Ovary (tissue), 9 donors: Measurements from ENCODE around the gene GRK6. TPM values are rescaled to one million over a fixed set of nuclear protein-coding genes. Genes with fewer than 3 reads are reported as not detected.

Source experiments
- DNase-seq, 5 donors: peaks; one replicate each; pipeline ENCODE4 v3.0.0-alpha.2; 2019 to 2020
- H3K27ac ChIP-seq, 2 donors: fragments of 200-600 bp; one replicate each; pipeline versions ENCODE4 v1.5.1 to v1.8.0; 2019 to 2022
- H3K27me3 ChIP-seq: fragments of 200-600 bp; one replicate; pipeline ENCODE4 v1.8.0; 2022
- H3K36me3 ChIP-seq: fragments of 200-600 bp; sonication (generic); one replicate; pipeline ENCODE4 v1.5.1; 2019
- H3K4me1 ChIP-seq: one replicate; pipeline ENCODE4 v1.8.1; 2013; ENCODE audit warnings: mild to moderate bottlenecking, moderate library complexity; ENCODE audit not compliant: insufficient read depth
- H3K4me3 ChIP-seq: fragments of 200-600 bp; sonication (generic); one replicate; pipeline ENCODE4 v1.5.1; 2017
- H3K9me3 ChIP-seq, 2 donors: fragments of 200-600 bp in 1 of 2; sonication (generic) in 1 of 2; one replicate each; pipeline versions ENCODE4 v1.5.1 to v1.8.1; 2013 to 2019; ENCODE audit warnings: mild to moderate bottlenecking in 1 of 2, moderate library complexity in 1 of 2
- EP300 ChIP-seq: sonication (generic); formaldehyde crosslinking; IDR thresholded peaks from one replicate; pipeline ENCODE4 v1.6.1; 2017; ENCODE audit warnings: antibody characterized with exemption
- POLR2A ChIP-seq: fragments of 450-650 bp; IDR thresholded peaks from one replicate; pipeline ENCODE4 v1.6.1; 2017; ENCODE audit warnings: antibody characterized with exemption, mild to moderate bottlenecking, moderate library complexity
- WGBS, 3 donors: extraction: QIAGEN DNeasy Blood & Tissue Kit in 1 of 3; methylation state at CpG; one replicate each; pipeline versions ENCODE4 v1.1.5 to v1.1.7; 2013 to 2017; 5-methylcytosine and 5-hydroxymethylcytosine counted together
- intact Hi-C, 4 donors: fragments of 100-400 bp; cut with DNase I; formaldehyde crosslinking; loops; one replicate each; pipeline versions ENCODE4 v1.11.0 to v1.15.1; 2022 to 2023
- polyA plus RNA-seq, 2 donors: library from polyadenylated mRNA; stranded (reverse); fragments of 200-250 nt in 1 of 2; fragments of 350-450 nt in 1 of 2; fragmentation: Illumina TruSeq in 1 of 2; extraction: RNeasy Lipid Tissue Mini Kit (QIAGEN cat#74804) in 1 of 2; gene quantifications; one replicate each; pipeline ENCODE4 v1.2.3, GENCODE V29; 2013 to 2014
- total RNA-seq, 7 donors: library from RNA; depleted of rRNA in 2 of 7; stranded (reverse); fragments of >200 nt in 2 of 7; fragmentation: NEBNext Ultra II Directional in 3 of 7; extraction: Animal tissue kit (Norgen Biotek cat#: 25700) in 3 of 7; gene quantifications; one replicate each; pipeline versions ENCODE4 v1.1.0 to v1.2.4, GENCODE V29; 2016 to 2023
- TF ChIP-seq, protein P1 (sequence below), 3 donors: fragments of 450-650 bp in 2 of 3; fragments of 200-600 bp in 1 of 3; IDR thresholded peaks; one replicate each; pipeline versions ENCODE4 v1.5.1 to v1.8.0; 2016 to 2022; ENCODE audit warnings: antibody characterized with exemption in 3 of 3, mild to moderate bottlenecking in 1 of 3
- donor health status: DM: no; HTN: no; CAD: no; lungs with moderate emphysema.
- donor health status: DM: no; HTN: no; CAD: no.
- donor health status: Bipolar disorder and iron deficiency.
- donor health status: DM: yes; HTN: yes; CAD: no.
- donor health status: DM: no; HTN: no; CAD: no.
- donor health status: DM: yes; HTN: yes; CAD: no.

Gene GRK6
- total and polyA plus RNA-seq, 9 donors: 5.9 to 30.3 (median 18.6) TPM

DNA sequence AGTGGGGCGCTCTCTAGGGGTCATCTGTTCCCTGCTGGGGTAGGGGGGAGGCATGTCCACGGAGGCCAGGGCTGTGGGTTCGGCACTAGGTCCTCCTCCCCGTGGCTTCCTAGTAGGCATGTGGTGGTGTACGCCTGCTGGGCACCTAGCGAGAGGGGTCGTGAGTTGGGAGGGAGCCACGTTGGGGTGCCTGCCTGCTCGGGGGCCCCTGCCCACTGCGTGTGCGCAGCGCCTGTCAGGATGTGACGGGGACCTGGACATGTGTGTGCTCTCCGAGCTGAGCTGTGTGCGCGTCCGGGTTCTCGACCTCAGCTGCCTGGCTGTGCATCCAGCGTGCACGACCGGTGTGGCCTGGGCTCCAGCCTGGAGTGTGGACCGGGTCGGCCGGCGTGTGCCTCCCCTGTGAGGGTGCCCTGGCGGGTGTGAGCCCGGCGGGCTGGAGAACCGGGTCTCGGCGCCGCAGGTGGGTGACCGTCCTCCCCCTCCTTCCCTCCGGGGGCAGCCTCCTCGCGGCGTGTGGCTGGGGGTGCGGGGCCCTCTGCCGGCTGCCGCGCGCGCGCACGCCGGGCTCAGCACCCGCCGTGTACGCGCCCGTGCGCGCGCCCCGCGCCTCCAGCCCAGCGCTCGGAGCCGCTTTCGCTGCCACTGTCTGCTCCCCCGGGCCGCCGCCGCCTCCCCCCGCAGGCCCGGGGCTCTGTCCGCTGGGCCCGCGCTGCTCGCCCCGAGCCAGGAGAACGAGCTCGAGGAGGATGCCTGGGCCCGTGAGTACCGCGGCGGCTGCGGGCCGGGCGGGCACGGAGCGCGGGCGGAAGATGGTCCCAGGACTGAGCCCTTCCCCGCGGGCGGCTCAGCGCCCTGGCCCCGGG, 20.0 kb downstream of the GRK6 start, which contains the start of gene PRR7:
Gene PRR7 (plus strand): TSS at position 615 of the 866 bp plus-strand sequence. CDS start 8,254 bp downstream, outside the sequence.
- peak within 1 kb of the TSS; percentile 42 for H3K4me3 ChIP-seq
- H3K36me3 ChIP-seq: no peaks in the 10 kb centered on the region
- 0% methylated on average over 27 to 87 of the region's 89 CpGs for WGBS, 3 donors
- TF ChIP-seq, protein P1, sequence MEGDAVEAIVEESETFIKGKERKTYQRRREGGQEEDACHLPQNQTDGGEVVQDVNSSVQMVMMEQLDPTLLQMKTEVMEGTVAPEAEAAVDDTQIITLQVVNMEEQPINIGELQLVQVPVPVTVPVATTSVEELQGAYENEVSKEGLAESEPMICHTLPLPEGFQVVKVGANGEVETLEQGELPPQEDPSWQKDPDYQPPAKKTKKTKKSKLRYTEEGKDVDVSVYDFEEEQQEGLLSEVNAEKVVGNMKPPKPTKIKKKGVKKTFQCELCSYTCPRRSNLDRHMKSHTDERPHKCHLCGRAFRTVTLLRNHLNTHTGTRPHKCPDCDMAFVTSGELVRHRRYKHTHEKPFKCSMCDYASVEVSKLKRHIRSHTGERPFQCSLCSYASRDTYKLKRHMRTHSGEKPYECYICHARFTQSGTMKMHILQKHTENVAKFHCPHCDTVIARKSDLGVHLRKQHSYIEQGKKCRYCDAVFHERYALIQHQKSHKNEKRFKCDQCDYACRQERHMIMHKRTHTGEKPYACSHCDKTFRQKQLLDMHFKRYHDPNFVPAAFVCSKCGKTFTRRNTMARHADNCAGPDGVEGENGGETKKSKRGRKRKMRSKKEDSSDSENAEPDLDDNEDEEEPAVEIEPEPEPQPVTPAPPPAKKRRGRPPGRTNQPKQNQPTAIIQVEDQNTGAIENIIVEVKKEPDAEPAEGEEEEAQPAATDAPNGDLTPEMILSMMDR (IDR thresholded peaks at IDR 0.05): peak in 2 of 3 donors; percentile 8 to 9
- TF ChIP-seq POLR2A: no peak
- no peak within 1 kb of the TSS for H3K27ac ChIP-seq
- H3K9me3 ChIP-seq: no peaks in the 10 kb centered on the region
- no peaks in the 10 kb centered on the region for H3K27me3 ChIP-seq
- peaks cover 6% of the 10 kb centered on the region for H3K4me1 ChIP-seq
- peak; percentile 55 to 80 (median 69) for DNase-seq
- intact Hi-C loops: loop anchor here in 1 of 4 donors (5.0 kb wide), 1 partner anchor 39 kb away; the partner anchor contains the start of gene F12

DNA sequence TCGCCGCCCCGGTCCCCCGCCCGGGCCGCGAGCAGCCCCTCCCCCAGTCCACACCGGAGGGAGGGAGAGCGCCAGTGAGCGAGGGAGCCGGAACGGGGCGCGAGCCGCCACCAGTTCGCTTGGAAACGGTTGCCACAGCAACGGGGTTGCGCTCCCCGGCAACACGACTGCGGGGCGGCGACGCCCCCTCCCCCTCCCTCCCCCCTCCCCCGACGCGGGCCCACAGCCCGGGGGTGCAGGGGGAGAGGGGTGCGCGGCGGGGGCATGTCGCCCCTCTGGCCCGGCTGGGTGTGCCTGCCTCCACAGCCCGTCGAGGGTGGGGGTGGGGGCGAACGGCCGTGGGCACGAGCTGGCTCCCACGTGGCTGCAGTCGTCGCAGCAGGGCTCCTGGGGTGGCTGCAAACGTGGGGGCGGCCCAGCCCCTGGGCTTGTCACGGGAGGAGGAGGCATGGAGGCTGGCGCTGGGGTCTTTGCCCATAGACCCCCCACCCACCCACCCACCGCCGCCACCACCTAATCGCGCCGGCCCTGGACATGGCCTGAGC, 20.7 kb downstream of the GRK6 start:
- 1 to 2% methylated on average over 16 to 44 of the region's 52 CpGs; no CpG with 5 or more reads in 1 of the 3 donors for WGBS, 3 donors
- DNase-seq: peak; percentile 50 to 70 (median 66)
- peaks cover 6% of the 10 kb centered on the region for H3K4me1 ChIP-seq
- intact Hi-C loops: loop anchor here in 1 of 4 donors (5.0 kb wide), 1 partner anchor 40 kb away; the partner anchor contains the start of gene F12
- TF ChIP-seq EP300 (no peak), POLR2A (no peak)
- TF ChIP-seq, protein P1 (IDR thresholded peaks at IDR 0.05): no peak
- no peaks in the 10 kb centered on the region for H3K36me3 ChIP-seq
- H3K27me3 ChIP-seq: no peaks in the 10 kb centered on the region
- peak overlapping the region; percentile 42 for H3K4me3 ChIP-seq
- H3K27ac ChIP-seq: no peak overlapping the region
- no peaks in the 10 kb centered on the region for H3K9me3 ChIP-seq

DNA sequence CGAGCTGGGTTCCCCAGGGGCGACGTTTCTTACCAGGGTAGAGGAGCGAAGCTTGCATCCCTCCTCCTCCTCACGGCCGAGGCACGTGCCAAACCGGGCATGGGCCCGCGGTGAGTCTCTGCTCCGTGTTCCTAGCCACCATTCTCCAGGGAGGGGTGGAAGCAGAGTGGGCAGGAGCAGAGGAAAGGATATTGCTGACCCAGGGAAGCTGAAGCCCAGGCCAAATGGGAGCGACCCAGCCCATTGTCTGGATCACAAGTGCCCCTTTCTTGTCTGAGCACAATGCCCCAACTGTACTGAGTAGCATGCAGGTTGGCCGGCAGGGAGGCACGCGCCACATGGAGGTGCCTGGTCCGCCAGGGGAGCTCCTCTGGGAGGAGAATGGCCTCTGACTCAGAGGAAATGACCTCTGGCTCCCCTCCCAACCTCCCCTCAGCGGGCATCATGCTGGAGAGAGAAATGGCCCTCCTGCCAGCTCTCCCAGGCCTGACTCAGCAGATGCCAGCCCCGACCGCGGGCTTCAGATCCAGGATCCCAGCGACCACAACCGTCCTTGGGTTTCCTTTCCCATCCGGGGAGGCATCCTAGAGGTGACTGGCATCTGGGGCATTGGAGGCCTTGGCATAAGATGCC, 21.3 kb downstream of the GRK6 start:
- Histone ChIP-seq H3K4me3 (peak overlapping the region; percentile 42), H3K9me3 (no peaks in the 10 kb centered on the region), H3K36me3 (no peaks in the 10 kb centered on the region), H3K27ac (no peak overlapping the region), H3K4me1 (peaks cover 6% of the 10 kb centered on the region), H3K27me3 (no peaks in the 10 kb centered on the region)
- TF ChIP-seq, protein P1 (IDR thresholded peaks at IDR 0.05): no peak
- TF ChIP-seq POLR2A: no peak
- TF ChIP-seq EP300: no peak
- 21 to 22% (median 22%) methylated on average over 19 to 23 of the region's 23 CpGs for WGBS, 3 donors
- intact Hi-C loops: loop anchor here in 2 of 4 donors (2.0 to 5.0 kb wide), 2 partner anchors 40 to 43 kb away; partner anchors contain the start of gene F12 (in 1 of the 2)
- peak in 1 of 5 donors; percentile 57 for DNase-seq

DNA sequence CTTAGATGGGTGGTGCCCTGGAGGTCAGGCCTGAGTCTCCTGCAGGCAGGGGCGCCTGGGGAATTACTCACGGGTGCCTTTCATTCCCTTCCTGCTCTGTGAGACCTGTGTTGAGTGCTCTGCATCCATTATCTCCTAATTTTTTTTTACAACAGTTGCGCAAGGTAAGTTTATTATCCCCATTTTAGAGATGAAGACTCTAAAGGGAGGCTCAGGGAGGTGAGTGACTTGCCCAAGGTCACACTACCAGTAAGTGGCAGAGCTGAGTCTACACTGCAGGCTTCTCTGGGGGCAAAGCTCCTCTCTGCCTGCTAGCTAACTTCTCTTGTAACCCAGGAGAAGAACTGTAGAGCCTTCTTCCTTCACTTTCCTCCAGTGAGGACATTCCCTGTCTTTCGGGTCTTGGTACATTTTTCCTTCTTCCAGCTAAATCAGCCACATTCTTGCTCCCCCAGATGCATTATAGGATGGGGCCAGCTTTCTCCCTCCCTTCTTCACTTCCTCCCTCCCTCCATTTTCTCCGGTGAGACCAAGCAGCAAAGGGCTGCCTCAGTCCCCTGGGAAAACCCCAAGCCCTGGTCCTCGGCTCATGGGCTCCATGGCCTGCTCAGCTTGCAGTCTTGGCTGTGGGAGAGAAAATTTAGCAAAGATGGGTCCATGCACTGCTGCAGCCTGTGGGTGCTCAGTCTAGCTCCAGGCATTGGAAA, 21.9 kb downstream of the GRK6 start:
- 81 to 88% (median 82%) methylated on average over 6 of the region's 6 CpGs for WGBS, 3 donors
- intact Hi-C loops: loop anchor here in 2 of 4 donors (2.0 to 5.0 kb wide), 2 partner anchors 41 to 44 kb away; partner anchors contain the start of gene F12 (in 1 of the 2)
- H3K4me1 ChIP-seq: peaks cover 6% of the 10 kb centered on the region
- H3K27ac ChIP-seq: no peak overlapping the region
- DNase-seq: no peak
- H3K36me3 ChIP-seq: no peaks in the 10 kb centered on the region
- no peaks in the 10 kb centered on the region for H3K27me3 ChIP-seq
- no peak for TF ChIP-seq EP300
- TF ChIP-seq, protein P1 (IDR thresholded peaks at IDR 0.05): no peak
- TF ChIP-seq POLR2A: no peak
- H3K4me3 ChIP-seq: no peak overlapping the region
- no peaks in the 10 kb centered on the region for H3K9me3 ChIP-seq
